ENCODE data around the gene GPR50.

Gene GPR50

DNA sequence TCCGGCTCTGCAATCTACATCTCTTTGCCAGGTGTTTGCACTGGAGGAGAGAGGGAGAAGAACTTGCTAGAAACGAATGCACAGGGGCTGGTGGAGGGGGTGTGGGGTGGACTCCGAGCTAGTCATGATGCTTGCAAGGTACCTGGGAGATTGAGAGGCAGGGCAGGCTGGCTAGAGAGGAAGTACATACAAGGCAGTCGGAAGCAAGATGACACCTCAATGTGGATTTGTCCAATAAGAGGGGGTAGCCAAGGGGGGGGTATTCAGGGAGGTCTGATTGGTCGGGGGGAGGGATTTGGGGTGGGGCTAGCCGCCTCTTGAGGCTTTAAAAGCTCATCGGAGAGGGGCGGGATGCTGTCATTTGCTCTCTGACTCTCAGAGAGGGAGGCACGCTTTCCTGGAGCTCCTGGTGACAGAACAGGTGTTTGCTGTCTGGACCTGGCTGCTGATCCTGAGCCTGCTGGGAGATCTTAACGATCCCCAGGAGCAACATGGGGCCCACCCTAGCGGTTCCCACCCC lies at the start of gene GPR50:
GPR50 (plus strand) TSS at position 354 of the 520 bp plus-strand sequence; CDS start at position 492, 138 bp downstream.
- H3K4me3 ChIP-seq (ENCODE audit: low read length): no peak within 1 kb of the TSS
- H3K36me3 ChIP-seq (ENCODE audit: control insufficient read depth, insufficient read depth, low read length): no peaks in the 10 kb centered on the region

DNA sequence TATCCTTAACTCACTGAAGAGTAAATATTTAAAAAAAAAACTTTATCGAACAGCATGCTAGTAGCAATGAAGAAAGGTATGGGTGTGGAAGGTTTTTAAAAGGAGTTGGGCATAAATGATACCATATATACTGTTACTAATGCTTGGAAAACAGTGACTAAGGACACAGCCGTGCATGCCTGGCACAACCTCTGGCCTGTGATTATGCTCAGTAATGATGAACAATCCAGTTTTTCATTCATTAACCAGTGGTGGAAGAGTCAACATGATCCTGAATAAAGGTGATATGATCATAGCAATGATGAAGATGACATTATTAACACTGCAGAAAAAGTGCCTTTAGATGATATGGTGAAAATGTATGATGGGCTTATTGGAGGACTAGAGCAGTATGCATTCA lies 43.9 kb upstream of the GPR50 start:
- H3K9ac ChIP-seq (ENCODE audit: low read length): no peak overlapping the region
- no peaks in the 10 kb centered on the region for H3K36me3 ChIP-seq (ENCODE audit: control insufficient read depth, insufficient read depth, low read length)

More for the DNA sequence above, at the start of gene GPR50:
- peaks cover 17% of the 10 kb centered on the region for H3K27me3 ChIP-seq (ENCODE audit: control insufficient read depth, insufficient read depth, low read length)
- H3K4me1 ChIP-seq (ENCODE audit: control insufficient read depth, insufficient read depth, low read length): no peaks in the 10 kb centered on the region
- H3K9ac ChIP-seq (ENCODE audit: low read length): no peak within 1 kb of the TSS
- no peaks in the 10 kb centered on the region for H3K9me3 ChIP-seq (ENCODE audit: control insufficient read depth, low read length)

DNA sequence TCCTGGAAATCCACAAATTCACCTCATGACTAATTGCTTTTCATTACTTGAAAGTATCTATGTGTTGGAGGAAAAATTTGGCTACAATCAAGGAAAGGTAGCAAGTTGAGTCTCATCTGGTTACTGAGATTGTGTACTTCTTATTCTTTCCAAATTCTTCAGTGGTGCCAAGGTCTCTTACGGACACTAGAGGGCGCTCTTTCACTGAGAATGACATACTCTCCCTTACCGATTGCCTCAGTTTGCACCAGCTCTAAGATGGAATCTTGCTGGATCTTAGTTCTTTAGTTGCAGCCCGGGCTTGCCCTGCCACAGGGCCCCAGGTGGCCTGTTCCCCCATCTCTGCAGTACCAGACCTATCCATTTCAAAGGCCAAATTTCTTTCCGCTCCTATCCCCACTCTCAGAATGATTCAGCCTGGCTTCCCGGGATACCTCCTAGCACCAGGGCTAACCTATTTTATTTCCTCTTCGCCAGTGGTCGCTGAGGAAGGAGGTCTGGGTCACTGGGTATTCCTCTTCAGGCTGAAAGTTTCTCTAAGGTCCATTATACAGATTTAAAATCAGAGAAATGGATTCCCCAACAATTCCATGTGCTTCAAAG lies 24.6 kb upstream of the GPR50 start:
- Histone ChIP-seq H3K9ac (ENCODE audit: low read length) (no peak overlapping the region), H3K4me1 (ENCODE audit: control insufficient read depth, insufficient read depth, low read length) (no peaks in the 10 kb centered on the region), H3K9me3 (ENCODE audit: control insufficient read depth, low read length) (no peaks in the 10 kb centered on the region), H3K36me3 (ENCODE audit: control insufficient read depth, insufficient read depth, low read length) (no peaks in the 10 kb centered on the region), H3K27me3 (ENCODE audit: control insufficient read depth, insufficient read depth, low read length) (no peaks in the 10 kb centered on the region), H3K4me3 (ENCODE audit: low read length) (no peak overlapping the region)

More for the DNA sequence above, 43.9 kb upstream of the GPR50 start:
- Histone ChIP-seq H3K4me3 (ENCODE audit: low read length) (no peak overlapping the region), H3K9me3 (ENCODE audit: control insufficient read depth, low read length) (no peaks in the 10 kb centered on the region), H3K27me3 (ENCODE audit: control insufficient read depth, insufficient read depth, low read length) (no peaks in the 10 kb centered on the region), H3K4me1 (ENCODE audit: control insufficient read depth, insufficient read depth, low read length) (no peaks in the 10 kb centered on the region)

DNA sequence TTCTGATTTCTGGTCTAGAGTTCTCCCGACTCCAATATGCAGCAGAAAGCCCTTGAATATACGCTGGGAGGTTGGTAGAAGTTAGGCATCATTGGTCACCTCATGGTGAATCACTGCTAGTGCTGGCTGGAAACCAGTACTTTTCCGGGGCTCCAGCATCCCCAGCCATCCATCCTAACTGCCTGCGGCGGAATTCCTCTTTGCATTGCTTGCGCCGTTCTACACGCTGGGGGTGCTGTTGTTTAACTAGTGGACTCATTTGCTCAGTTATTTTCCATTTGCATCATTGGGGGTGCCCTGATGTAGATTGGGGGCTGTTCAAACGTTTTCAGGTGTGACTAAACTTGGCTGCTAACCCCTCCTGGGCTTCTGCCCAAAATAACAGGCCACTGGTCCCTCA lies 23.3 kb upstream of the GPR50 start:
- H3K4me3 ChIP-seq (ENCODE audit: low read length): no peak overlapping the region
- no peaks in the 10 kb centered on the region for H3K4me1 ChIP-seq (ENCODE audit: control insufficient read depth, insufficient read depth, low read length)
- no peaks in the 10 kb centered on the region for H3K36me3 ChIP-seq (ENCODE audit: control insufficient read depth, insufficient read depth, low read length)
- no peaks in the 10 kb centered on the region for H3K27me3 ChIP-seq (ENCODE audit: control insufficient read depth, insufficient read depth, low read length)
- H3K9ac ChIP-seq (ENCODE audit: low read length): no peak overlapping the region
- H3K9me3 ChIP-seq (ENCODE audit: control insufficient read depth, low read length): no peaks in the 10 kb centered on the region

DNA sequence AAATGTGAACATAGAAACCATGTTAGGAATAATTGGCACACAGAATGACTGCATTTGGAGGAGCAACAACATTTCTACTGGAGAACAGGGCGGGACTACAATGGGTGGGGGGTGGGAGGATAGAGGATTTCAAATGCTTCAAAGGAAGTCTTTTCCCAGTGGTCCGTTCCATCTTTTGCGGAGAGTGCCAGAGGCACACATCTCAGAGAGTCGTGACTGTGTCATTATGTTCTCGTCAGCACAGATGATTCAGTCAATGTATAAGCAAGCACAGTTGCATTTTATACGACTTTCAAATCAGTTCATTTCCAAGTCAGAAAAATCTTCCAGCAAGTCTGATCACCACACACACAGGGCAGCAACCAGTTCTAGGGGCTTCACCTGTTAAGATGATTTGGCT lies 22.7 kb upstream of the GPR50 start:
- Histone ChIP-seq H3K4me3 (ENCODE audit: low read length) (no peak overlapping the region), H3K36me3 (ENCODE audit: control insufficient read depth, insufficient read depth, low read length) (no peaks in the 10 kb centered on the region), H3K9me3 (ENCODE audit: control insufficient read depth, low read length) (no peaks in the 10 kb centered on the region), H3K9ac (ENCODE audit: low read length) (no peak overlapping the region), H3K27me3 (ENCODE audit: control insufficient read depth, insufficient read depth, low read length) (no peaks in the 10 kb centered on the region), H3K4me1 (ENCODE audit: control insufficient read depth, insufficient read depth, low read length) (no peaks in the 10 kb centered on the region)

DNA sequence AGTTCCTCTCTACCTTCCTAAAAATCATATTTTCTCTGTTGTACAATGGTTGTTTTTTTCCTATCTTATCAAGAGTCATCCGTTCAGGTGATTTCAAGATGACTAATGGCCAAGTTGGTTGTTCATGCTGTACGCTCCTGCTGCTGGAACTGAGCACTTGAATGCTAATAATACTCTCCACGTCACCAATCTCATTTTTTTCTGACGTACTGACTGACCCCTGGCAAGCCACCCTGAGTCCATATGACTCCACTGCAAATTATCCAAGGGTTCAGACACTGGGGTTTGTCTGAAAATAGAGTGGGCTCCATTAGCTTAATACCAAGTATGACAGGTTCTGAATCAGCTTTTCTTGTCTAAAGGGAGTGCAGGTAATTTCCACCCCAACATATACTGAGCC lies 21.1 kb upstream of the GPR50 start:
- Histone ChIP-seq H3K4me1 (ENCODE audit: control insufficient read depth, insufficient read depth, low read length) (no peaks in the 10 kb centered on the region), H3K9me3 (ENCODE audit: control insufficient read depth, low read length) (no peaks in the 10 kb centered on the region), H3K36me3 (ENCODE audit: control insufficient read depth, insufficient read depth, low read length) (no peaks in the 10 kb centered on the region), H3K27me3 (ENCODE audit: control insufficient read depth, insufficient read depth, low read length) (no peaks in the 10 kb centered on the region), H3K9ac (ENCODE audit: low read length) (no peak overlapping the region), H3K4me3 (ENCODE audit: low read length) (no peak overlapping the region)

DNA sequence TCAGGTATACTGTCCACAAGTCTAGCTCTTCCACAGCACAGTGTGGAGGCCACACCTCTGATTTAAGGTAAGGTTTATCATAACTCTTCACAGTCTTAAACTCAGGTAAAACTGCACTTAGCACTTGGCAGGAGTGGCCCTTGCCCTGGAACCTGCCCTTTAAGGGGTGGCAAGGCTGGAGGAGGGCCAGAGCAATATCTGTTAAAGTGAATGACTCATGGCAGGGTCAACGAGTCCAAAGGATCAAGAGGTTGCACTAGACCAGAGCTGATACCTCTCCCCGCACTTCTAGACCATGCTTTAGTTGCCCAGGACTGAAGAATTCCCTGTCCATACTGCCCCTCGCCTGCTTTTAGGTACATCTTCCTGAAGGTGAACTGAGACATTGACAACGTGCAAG lies 14.7 kb upstream of the GPR50 start:
- no peaks in the 10 kb centered on the region for H3K27me3 ChIP-seq (ENCODE audit: control insufficient read depth, insufficient read depth, low read length)
- no peaks in the 10 kb centered on the region for H3K9me3 ChIP-seq (ENCODE audit: control insufficient read depth, low read length)
- H3K4me1 ChIP-seq (ENCODE audit: control insufficient read depth, insufficient read depth, low read length): no peaks in the 10 kb centered on the region
- no peaks in the 10 kb centered on the region for H3K36me3 ChIP-seq (ENCODE audit: control insufficient read depth, insufficient read depth, low read length)
- H3K9ac ChIP-seq (ENCODE audit: low read length): no peak overlapping the region
- H3K4me3 ChIP-seq (ENCODE audit: low read length): no peak overlapping the region

DNA sequence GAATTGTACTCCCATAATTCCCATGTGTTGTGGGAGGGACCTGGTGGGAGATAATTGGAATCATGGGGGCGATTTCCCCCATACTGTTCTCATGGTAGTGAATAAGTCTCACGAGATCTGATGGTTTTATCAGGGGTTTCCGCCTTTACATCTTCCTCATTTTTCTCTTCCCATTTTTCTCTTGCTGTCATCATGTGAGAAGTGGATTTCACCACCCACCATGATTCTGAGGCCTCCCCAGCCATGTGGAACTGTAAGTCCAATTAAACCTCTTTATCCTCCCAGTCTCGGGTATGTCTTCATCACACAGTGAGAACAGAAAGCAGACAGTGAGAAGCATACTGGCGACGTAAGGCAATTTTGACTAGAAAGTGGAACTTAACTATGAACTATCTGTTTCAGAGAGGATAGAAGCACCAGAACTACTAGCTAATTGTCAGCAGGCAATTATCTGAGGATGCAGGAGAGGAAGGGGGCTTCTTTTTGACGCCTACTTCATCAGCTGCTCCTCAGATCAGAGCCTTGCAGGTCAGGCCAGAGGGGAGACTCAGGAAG lies 8.5 kb upstream of the GPR50 start:
- Histone ChIP-seq H3K27me3 (ENCODE audit: control insufficient read depth, insufficient read depth, low read length) (no peaks in the 10 kb centered on the region), H3K36me3 (ENCODE audit: control insufficient read depth, insufficient read depth, low read length) (no peaks in the 10 kb centered on the region), H3K9ac (ENCODE audit: low read length) (no peak overlapping the region), H3K4me1 (ENCODE audit: control insufficient read depth, insufficient read depth, low read length) (no peaks in the 10 kb centered on the region), H3K4me3 (ENCODE audit: low read length) (no peak overlapping the region), H3K9me3 (ENCODE audit: control insufficient read depth, low read length) (no peaks in the 10 kb centered on the region)

DNA sequence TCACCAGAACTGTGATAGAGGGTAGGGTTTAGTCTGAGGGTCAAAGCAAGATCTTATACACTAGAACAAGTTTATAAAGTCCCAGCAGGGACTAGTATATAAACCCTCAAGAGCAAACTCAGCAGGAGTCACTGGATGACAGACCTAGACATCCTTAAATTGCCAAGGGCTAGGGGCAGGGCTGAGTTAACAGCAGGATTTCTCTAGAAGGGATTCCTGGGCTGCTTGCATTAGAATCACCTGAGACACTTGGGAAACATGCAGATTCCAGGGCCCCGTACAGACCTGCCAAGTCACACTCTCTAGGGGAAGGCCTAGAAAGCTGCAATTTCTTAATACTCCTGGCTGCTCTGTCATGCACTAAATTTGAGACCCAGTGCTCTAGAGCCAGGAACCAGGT lies 6.6 kb upstream of the GPR50 start:
- no peaks in the 10 kb centered on the region for H3K36me3 ChIP-seq (ENCODE audit: control insufficient read depth, insufficient read depth, low read length)
- no peaks in the 10 kb centered on the region for H3K4me1 ChIP-seq (ENCODE audit: control insufficient read depth, insufficient read depth, low read length)
- H3K9ac ChIP-seq (ENCODE audit: low read length): no peak overlapping the region
- H3K4me3 ChIP-seq (ENCODE audit: low read length): no peak overlapping the region
- H3K9me3 ChIP-seq (ENCODE audit: control insufficient read depth, low read length): no peaks in the 10 kb centered on the region
- H3K27me3 ChIP-seq (ENCODE audit: control insufficient read depth, insufficient read depth, low read length): peaks cover 3% of the 10 kb centered on the region

DNA sequence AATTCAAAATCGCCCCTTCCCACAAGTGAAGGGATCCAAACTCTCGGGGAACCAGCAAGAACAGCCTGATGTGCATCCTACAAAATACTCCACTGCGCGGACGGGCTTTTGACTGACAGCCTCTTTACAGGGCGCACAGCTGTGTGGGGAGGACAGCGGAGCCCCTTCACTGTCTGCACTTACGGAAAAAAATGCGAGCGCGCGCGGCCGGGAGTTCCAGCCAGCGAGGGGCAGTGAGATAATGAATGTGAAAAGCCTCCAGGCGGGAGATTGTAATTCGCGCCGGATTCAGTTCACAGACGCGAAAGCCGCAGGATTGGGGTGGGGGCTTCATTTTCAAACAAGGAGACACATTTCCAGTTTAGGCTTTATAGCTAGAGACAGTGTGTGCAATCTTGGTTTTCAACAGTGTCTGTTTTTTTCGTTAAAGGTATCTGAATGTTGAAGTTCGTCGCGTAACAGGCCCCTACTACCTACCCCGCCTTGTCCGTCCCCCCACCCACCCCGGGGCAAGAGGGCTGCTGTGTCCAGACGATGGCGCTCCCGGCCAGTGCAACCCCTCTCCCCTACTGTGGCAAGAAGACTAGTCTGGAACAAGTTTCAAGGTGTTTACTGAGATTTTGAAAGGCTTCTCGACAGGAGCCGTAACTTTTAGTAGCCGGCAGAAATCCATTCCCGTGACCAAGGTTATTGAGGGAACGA lies 1.7 kb upstream of the GPR50 start:
- peaks cover 17% of the 10 kb centered on the region for H3K27me3 ChIP-seq (ENCODE audit: control insufficient read depth, insufficient read depth, low read length)
- H3K9ac ChIP-seq (ENCODE audit: low read length): no peak overlapping the region
- no peaks in the 10 kb centered on the region for H3K4me1 ChIP-seq (ENCODE audit: control insufficient read depth, insufficient read depth, low read length)
- no peaks in the 10 kb centered on the region for H3K9me3 ChIP-seq (ENCODE audit: control insufficient read depth, low read length)
- H3K36me3 ChIP-seq (ENCODE audit: control insufficient read depth, insufficient read depth, low read length): no peaks in the 10 kb centered on the region
- no peak overlapping the region for H3K4me3 ChIP-seq (ENCODE audit: low read length)

DNA sequence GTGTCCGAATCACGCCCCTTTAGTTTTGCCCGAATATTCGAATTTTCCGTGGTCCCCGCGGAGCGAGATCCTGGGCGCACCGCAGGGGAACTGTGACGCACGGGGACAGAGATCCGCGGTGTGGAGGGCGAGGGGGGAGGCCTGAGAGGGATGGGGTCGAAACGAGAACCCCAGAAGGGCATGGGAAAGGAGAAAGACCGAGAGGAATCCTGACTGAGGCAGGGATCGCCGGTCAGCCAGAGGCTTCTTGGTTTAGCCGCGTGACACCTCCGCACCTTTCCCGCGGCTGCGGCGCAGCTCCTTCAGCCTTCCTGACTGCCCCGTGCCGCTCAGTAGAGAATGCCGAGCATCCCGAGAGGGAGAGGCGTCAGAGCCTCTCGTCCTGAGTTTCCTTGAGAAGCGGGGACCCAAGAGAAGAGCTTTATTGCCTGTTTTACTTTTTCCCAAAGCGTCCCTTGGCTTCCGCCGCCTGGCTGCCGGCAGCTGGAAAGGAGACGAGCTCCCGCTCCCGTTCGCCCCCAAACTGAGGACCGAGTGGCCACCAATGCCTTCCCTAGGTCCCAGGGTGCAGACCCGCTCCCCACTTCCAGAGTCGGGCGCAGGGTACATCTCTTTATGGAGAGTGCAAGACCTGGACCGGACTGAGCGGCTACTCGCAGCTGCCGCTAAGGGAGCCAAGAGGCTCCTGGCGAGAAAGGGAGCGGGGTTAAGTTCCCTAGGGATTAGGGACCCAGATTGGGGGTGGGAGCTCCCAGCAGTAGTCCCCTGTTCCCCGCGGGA lies 911 bp upstream of the GPR50 start:
- H3K27me3 ChIP-seq (ENCODE audit: control insufficient read depth, insufficient read depth, low read length): peaks cover 17% of the 10 kb centered on the region
- H3K9ac ChIP-seq (ENCODE audit: low read length): no peak overlapping the region
- no peak overlapping the region for H3K4me3 ChIP-seq (ENCODE audit: low read length)
- H3K9me3 ChIP-seq (ENCODE audit: control insufficient read depth, low read length): no peaks in the 10 kb centered on the region
- H3K36me3 ChIP-seq (ENCODE audit: control insufficient read depth, insufficient read depth, low read length): no peaks in the 10 kb centered on the region
- H3K4me1 ChIP-seq (ENCODE audit: control insufficient read depth, insufficient read depth, low read length): no peaks in the 10 kb centered on the region

Data from mucosa of stomach (tissue), 1 donor.